ENCODE data around the gene OST4.

OST4 gene

GRCh38 chr2:27109083-27109482 is 37.6 kb upstream of the OST4 start:
- no peaks in the 10 kb centered on the region for H4K20me1 ChIP-seq (ENCODE audit: insufficient read depth, low read length)
- H3K4me2 ChIP-seq (ENCODE audit: low read length): no peak overlapping the region
- no peaks in the 10 kb centered on the region for H3K27me3 ChIP-seq (ENCODE audit: insufficient read depth, low read length)
- no peaks in the 10 kb centered on the region for H3K79me2 ChIP-seq (ENCODE audit: insufficient read depth, low read length)
- no peaks in the 10 kb centered on the region for H3K4me1 ChIP-seq (ENCODE audit: insufficient read depth, low read length, severe bottlenecking)
- no peaks in the 10 kb centered on the region for H3K9me3 ChIP-seq (ENCODE audit: low read length)
- H3K27ac ChIP-seq (ENCODE audit: low read depth, low read length, poor library complexity, severe bottlenecking): no peak overlapping the region
- no peak overlapping the region for H2AFZ ChIP-seq (ENCODE audit: low read length)
- no peak overlapping the region for H3K9ac ChIP-seq (ENCODE audit: low read length)
- no peak overlapping the region for H3K4me3 ChIP-seq (ENCODE audit: low read depth, low read length, poor library complexity, severe bottlenecking)
- no peaks in the 10 kb centered on the region for H3F3A ChIP-seq (ENCODE audit: insufficient read depth, low read length)
- H3K9me2 ChIP-seq (ENCODE audit: low read depth, low read length): no peaks in the 10 kb centered on the region
- H3K36me3 ChIP-seq (ENCODE audit: insufficient read depth, low read length): no peaks in the 10 kb centered on the region; the same call in 1 of the 2 replicates
- TF ChIP-seq EZH2 (IDR thresholded peaks at IDR 0.05; ENCODE audit: borderline replicate concordance, low read length) (no peak), CTCF (IDR thresholded peaks at IDR 0.05; ENCODE audit: low read length) (no peak)

DNA sequence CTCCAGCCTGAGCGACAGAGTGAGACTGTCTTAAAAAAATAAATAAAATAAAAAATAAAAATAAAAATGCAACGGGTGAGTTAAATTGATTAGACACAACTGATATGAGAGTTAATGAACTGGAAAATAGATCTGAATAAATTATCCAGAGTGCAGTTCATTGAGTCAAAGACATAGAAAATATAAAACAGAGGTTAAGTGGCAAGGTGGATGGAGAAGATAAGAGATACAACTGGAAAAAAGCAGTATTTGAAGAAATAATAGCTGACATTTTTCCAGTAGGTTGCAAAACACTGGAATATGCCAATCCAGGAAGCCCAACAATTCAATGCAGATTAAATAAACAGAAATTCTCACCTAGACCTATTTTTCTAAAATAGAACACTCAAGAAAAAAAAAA is 36.8 kb upstream of the OST4 start:
- H3K36me3 ChIP-seq (ENCODE audit: insufficient read depth, low read length): no peaks in the 10 kb centered on the region; the same call in 1 of the 2 replicates
- H3K79me2 ChIP-seq (ENCODE audit: insufficient read depth, low read length): no peaks in the 10 kb centered on the region
- no peak overlapping the region for H3K27ac ChIP-seq (ENCODE audit: low read depth, low read length, poor library complexity, severe bottlenecking)
- no peak overlapping the region for H3K4me2 ChIP-seq (ENCODE audit: low read length)
- TF ChIP-seq CTCF (IDR thresholded peaks at IDR 0.05; ENCODE audit: low read length) (no peak), EZH2 (IDR thresholded peaks at IDR 0.05; ENCODE audit: borderline replicate concordance, low read length) (no peak)
- H3K9ac ChIP-seq (ENCODE audit: low read length): no peak overlapping the region
- H2AFZ ChIP-seq (ENCODE audit: low read length): no peak overlapping the region
- H3F3A ChIP-seq (ENCODE audit: insufficient read depth, low read length): no peaks in the 10 kb centered on the region
- no peaks in the 10 kb centered on the region for H3K9me2 ChIP-seq (ENCODE audit: low read depth, low read length)
- no peaks in the 10 kb centered on the region for H3K4me1 ChIP-seq (ENCODE audit: insufficient read depth, low read length, severe bottlenecking)
- no peaks in the 10 kb centered on the region for H3K27me3 ChIP-seq (ENCODE audit: insufficient read depth, low read length)
- no peaks in the 10 kb centered on the region for H4K20me1 ChIP-seq (ENCODE audit: insufficient read depth, low read length)
- no peak overlapping the region for H3K4me3 ChIP-seq (ENCODE audit: low read depth, low read length, poor library complexity, severe bottlenecking)
- H3K9me3 ChIP-seq (ENCODE audit: low read length): no peaks in the 10 kb centered on the region

- Histone ChIP-seq H3K4me1 (ENCODE audit: insufficient read depth, low read length, severe bottlenecking) (no peaks in the 10 kb centered on the region), H3K9me2 (ENCODE audit: low read depth, low read length) (no peaks in the 10 kb centered on the region), H3K9me3 (ENCODE audit: low read length) (no peaks in the 10 kb centered on the region), H3K4me2 (ENCODE audit: low read length) (no peak overlapping the region), H3F3A (ENCODE audit: insufficient read depth, low read length) (no peaks in the 10 kb centered on the region), H3K79me2 (ENCODE audit: insufficient read depth, low read length) (no peaks in the 10 kb centered on the region), H2AFZ (ENCODE audit: low read length) (no peak overlapping the region), H4K20me1 (ENCODE audit: insufficient read depth, low read length) (no peaks in the 10 kb centered on the region), H3K36me3 (ENCODE audit: insufficient read depth, low read length) (no peaks in the 10 kb centered on the region; the same call in 1 of the 2 replicates), H3K4me3 (ENCODE audit: low read depth, low read length, poor library complexity, severe bottlenecking) (no peak overlapping the region), H3K27ac (ENCODE audit: low read depth, low read length, poor library complexity, severe bottlenecking) (no peak overlapping the region), H3K9ac (ENCODE audit: low read length) (no peak overlapping the region), H3K27me3 (ENCODE audit: insufficient read depth, low read length) (no peaks in the 10 kb centered on the region; the same call in 1 of the 2 replicates)
- TF ChIP-seq CTCF (IDR thresholded peaks at IDR 0.05; ENCODE audit: low read length): no peak
These were observed 34.5 kb upstream of the OST4 start for GRCh38 chr2:27105981-27106380.

Data from OCI-LY1 (cell line).